NCI-H2196 treated with DMSO at 0.1 percent for 48 hours (cell line): ENCODE data around the gene RBM12.
A peak's percentile ranks its signal among the peaks of the same experiment; 100 is the strongest.
"Not testable (repeated sequence)": the region's sequence is repeated elsewhere in the genome, so short reads cannot be mapped to it uniquely, and the experiment has no call there.

ENCODE experiments used
- DNase-seq: peaks from one replicate; lab custom pipeline; 2025; ENCODE audit not compliant: unreplicated experiment; lab: John Stamatoyannopoulos, UW

RBM12 gene

GRCh38 chr20:35699127-35699956 lies 34.6 kb upstream of the RBM12 start, which contains the start of the genes NFS1 and ROMO1:
TSS of gene NFS1 (minus strand) at chr20:35699352. CDS start at chr20:35699288, 64 bp downstream.
TSS of gene ROMO1 (plus strand) at chr20:35699405. CDS start at chr20:35699633, 228 bp downstream.
- DNase-seq: peak; percentile 82

GRCh38 chr20:35698298-35699126 lies 33.8 kb upstream of the RBM12 start:
- DNase-seq: no peak

- no peak for DNase-seq
Measured at GRCh38 chr20:35697696-35698297, 33.1 kb upstream of the RBM12 start.

GRCh38 chr20:35695978-35696377 lies 31.3 kb upstream of the RBM12 start:
- DNase-seq: no peak

- DNase-seq: no peak
Measured at GRCh38 chr20:35695245-35695749, 30.6 kb upstream of the RBM12 start.

GRCh38 chr20:35690265-35690664 lies 25.6 kb upstream of the RBM12 start:
- DNase-seq: no peak

- not testable (repeated sequence) for DNase-seq
Measured at GRCh38 chr20:35686872-35687271, 22.2 kb upstream of the RBM12 start.

GRCh38 chr20:35685368-35685767 lies 20.7 kb upstream of the RBM12 start:
- DNase-seq: not testable (repeated sequence)

GRCh38 chr20:35681960-35682359 lies 17.3 kb upstream of the RBM12 start:
- no peak for DNase-seq

GRCh38 chr20:35680452-35681183 lies 15.9 kb upstream of the RBM12 start:
- DNase-seq: no peak

GRCh38 chr20:35674921-35675320 lies 10.2 kb upstream of the RBM12 start:
- DNase-seq: no peak

- no peak for DNase-seq
Measured at GRCh38 chr20:35673884-35674283, 9.2 kb upstream of the RBM12 start.

- no peak for DNase-seq
Measured at GRCh38 chr20:35669681-35670080, 5.0 kb upstream of the RBM12 start.

GRCh38 chr20:35669221-35669620 lies 4.5 kb upstream of the RBM12 start:
- no peak for DNase-seq

- no peak for DNase-seq
Measured at GRCh38 chr20:35665949-35666288, 1.2 kb upstream of the RBM12 start.

- DNase-seq: no peak
Measured at GRCh38 chr20:35663516-35664465, 909 bp downstream of the RBM12 start.

GRCh38 chr20:35662551-35662950 lies 2.1 kb downstream of the RBM12 start:
- no peak for DNase-seq

GRCh38 chr20:35661908-35662307 lies 2.8 kb downstream of the RBM12 start:
- no peak for DNase-seq

- no peak for DNase-seq
Measured at GRCh38 chr20:35661053-35661452, 3.6 kb downstream of the RBM12 start.
